ENCODE measurements around the gene IMPA2.

DNA sequence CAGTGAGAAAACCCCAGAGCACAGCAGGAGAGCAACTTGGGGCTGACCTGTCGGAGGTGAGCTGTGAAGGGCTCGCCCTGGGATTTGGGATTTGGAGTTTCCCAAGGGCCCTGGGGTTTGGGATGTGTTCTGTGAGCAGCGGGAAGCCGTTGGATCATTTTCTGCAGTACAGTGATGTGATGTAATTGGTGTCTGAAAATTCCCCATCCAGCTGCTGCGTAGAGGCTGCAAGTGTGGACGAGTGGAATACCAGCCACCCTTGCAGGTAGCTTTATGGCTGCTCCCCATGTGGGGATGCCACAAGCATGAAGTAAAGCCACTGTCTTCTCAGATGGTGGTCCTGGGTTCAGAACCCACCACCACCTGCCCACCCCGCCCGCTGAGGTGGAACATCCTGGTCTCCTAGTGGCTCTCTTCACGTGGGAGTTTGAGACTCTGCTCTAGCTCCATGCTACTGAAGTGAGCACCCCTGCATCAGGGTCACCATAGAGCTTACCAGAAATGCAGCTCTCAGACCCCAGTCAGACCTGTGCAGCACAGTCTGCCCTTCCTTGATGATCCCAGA is 15.0 kb downstream of the IMPA2 start:
- TF ChIP-seq, protein P1, sequence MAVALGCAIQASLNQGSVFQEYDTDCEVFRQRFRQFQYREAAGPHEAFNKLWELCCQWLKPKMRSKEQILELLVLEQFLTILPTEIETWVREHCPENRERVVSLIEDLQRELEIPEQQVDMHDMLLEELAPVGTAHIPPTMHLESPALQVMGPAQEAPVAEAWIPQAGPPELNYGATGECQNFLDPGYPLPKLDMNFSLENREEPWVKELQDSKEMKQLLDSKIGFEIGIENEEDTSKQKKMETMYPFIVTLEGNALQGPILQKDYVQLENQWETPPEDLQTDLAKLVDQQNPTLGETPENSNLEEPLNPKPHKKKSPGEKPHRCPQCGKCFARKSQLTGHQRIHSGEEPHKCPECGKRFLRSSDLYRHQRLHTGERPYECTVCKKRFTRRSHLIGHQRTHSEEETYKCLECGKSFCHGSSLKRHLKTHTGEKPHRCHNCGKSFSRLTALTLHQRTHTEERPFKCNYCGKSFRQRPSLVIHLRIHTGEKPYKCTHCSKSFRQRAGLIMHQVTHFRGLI (tag by site-specific recombination; IDR thresholded peaks at IDR 0.05) = no peak
- TF ChIP-seq, protein P2, sequence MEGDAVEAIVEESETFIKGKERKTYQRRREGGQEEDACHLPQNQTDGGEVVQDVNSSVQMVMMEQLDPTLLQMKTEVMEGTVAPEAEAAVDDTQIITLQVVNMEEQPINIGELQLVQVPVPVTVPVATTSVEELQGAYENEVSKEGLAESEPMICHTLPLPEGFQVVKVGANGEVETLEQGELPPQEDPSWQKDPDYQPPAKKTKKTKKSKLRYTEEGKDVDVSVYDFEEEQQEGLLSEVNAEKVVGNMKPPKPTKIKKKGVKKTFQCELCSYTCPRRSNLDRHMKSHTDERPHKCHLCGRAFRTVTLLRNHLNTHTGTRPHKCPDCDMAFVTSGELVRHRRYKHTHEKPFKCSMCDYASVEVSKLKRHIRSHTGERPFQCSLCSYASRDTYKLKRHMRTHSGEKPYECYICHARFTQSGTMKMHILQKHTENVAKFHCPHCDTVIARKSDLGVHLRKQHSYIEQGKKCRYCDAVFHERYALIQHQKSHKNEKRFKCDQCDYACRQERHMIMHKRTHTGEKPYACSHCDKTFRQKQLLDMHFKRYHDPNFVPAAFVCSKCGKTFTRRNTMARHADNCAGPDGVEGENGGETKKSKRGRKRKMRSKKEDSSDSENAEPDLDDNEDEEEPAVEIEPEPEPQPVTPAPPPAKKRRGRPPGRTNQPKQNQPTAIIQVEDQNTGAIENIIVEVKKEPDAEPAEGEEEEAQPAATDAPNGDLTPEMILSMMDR (tag by site-specific recombination; IDR thresholded peaks at IDR 0.05) = no peak
- no peak for TF ChIP-seq ZNF24 (tag by site-specific recombination; IDR thresholded peaks at IDR 0.05)
- no peak for TF ChIP-seq ZNF626 (tag by site-specific recombination; IDR thresholded peaks at IDR 0.05)
- TF ChIP-seq, protein P3, sequence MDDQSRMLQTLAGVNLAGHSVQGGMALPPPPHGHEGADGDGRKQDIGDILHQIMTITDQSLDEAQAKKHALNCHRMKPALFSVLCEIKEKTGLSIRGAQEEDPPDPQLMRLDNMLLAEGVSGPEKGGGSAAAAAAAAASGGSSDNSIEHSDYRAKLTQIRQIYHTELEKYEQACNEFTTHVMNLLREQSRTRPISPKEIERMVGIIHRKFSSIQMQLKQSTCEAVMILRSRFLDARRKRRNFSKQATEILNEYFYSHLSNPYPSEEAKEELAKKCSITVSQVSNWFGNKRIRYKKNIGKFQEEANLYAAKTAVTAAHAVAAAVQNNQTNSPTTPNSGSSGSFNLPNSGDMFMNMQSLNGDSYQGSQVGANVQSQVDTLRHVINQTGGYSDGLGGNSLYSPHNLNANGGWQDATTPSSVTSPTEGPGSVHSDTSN (CRISPR knock-in tag; IDR thresholded peaks at IDR 0.05) = no peak
- TF ChIP-seq, protein P4, sequence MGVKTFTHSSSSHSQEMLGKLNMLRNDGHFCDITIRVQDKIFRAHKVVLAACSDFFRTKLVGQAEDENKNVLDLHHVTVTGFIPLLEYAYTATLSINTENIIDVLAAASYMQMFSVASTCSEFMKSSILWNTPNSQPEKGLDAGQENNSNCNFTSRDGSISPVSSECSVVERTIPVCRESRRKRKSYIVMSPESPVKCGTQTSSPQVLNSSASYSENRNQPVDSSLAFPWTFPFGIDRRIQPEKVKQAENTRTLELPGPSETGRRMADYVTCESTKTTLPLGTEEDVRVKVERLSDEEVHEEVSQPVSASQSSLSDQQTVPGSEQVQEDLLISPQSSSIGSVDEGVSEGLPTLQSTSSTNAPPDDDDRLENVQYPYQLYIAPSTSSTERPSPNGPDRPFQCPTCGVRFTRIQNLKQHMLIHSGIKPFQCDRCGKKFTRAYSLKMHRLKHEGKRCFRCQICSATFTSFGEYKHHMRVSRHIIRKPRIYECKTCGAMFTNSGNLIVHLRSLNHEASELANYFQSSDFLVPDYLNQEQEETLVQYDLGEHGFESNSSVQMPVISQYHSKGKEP (tag by site-specific recombination; IDR thresholded peaks at IDR 0.05) = no peak
- no peak for TF ChIP-seq SP2 (tag by site-specific recombination; IDR thresholded peaks at IDR 0.05)
- TF ChIP-seq ZNF776 (tag by site-specific recombination; IDR thresholded peaks at IDR 0.05; ENCODE audit: borderline replicate concordance) = no peak
- TF ChIP-seq ZBTB20 (tag by site-specific recombination; IDR thresholded peaks at IDR 0.05) = no peak

All from HEK293 (cell line).